Thyroid gland (tissue), 4 donors: ENCODE results near the gene ZNF599.

ENCODE experiments used
- POLR2A ChIP-seq, 2 donors: fragments of 450-650 bp; IDR thresholded peaks; one replicate each; pipeline ENCODE4 v1.6.1; 2017; ENCODE audit warnings: antibody characterized with exemption in 2 of 2, mild to moderate bottlenecking in 2 of 2, moderate library complexity in 1 of 2
- TF ChIP-seq, protein P1 (sequence below), 6 experiments: fragments of 200-600 bp in 3 of 6; fragments of 450-650 bp in 3 of 6; sonication (generic) in 3 of 6; IDR thresholded peaks; one replicate each; pipeline ENCODE4 v1.5.1; 2016 to 2019; ENCODE audit warnings: antibody characterized with exemption in 6 of 6, mild to moderate bottlenecking in 2 of 6, inconsistent platforms in 1 of 6, moderate library complexity in 1 of 6

DNA sequence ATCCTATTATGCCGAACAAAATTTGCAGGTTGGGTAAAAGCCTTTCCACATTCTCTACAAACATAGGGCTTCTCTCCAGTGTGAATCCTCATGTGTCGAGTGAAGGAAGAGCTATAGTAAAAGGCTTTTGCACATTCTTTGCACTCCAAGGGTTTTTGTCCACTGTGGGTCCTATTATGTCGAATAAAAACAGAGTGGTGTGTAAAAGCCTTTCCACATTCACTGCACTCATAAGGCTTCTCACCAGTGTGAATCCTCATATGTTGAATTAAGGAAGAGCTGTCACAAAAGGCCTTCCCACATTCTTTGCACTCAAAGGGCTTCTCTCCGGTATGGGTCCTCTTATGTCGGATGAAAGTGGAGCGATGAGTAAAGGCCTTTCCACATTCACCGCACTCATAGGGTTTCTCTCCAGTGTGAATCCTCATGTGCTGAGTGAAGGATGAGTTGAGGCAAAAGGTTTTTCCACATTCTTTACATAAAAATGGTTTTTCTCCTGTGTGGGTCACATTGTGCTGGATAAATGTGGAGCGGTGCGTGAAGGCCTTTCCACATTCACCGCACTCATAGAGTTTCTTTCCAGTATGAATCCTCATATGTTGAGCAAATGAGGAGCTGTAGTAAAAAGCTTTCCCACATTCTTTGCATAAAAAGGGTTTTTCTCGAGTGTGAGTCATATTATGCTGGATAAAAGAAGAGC, 13.6 kb downstream of the ZNF599 start:
- TF ChIP-seq, protein P1, sequence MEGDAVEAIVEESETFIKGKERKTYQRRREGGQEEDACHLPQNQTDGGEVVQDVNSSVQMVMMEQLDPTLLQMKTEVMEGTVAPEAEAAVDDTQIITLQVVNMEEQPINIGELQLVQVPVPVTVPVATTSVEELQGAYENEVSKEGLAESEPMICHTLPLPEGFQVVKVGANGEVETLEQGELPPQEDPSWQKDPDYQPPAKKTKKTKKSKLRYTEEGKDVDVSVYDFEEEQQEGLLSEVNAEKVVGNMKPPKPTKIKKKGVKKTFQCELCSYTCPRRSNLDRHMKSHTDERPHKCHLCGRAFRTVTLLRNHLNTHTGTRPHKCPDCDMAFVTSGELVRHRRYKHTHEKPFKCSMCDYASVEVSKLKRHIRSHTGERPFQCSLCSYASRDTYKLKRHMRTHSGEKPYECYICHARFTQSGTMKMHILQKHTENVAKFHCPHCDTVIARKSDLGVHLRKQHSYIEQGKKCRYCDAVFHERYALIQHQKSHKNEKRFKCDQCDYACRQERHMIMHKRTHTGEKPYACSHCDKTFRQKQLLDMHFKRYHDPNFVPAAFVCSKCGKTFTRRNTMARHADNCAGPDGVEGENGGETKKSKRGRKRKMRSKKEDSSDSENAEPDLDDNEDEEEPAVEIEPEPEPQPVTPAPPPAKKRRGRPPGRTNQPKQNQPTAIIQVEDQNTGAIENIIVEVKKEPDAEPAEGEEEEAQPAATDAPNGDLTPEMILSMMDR (IDR thresholded peaks at IDR 0.05), result no peak
- no peak for TF ChIP-seq POLR2A (IDR thresholded peaks at IDR 0.05)
